Measurements from ENCODE around the gene CAPN9.

GRCh38 chr1:230754796-230755195 lies 7.6 kb downstream of the CAPN9 start:
- TF ChIP-seq EZH2 (IDR thresholded peaks at IDR 0.05; ENCODE audit: borderline replicate concordance, low read depth, low read length, severe bottlenecking) (no peak), CTCF (IDR thresholded peaks at IDR 0.05; ENCODE audit: borderline replicate concordance, extremely low read depth, low read length, poor library complexity, severe bottlenecking) (no peak)

All from DND-41 (cell line).